Heart left ventricle (tissue), 13 donors: ENCODE data around the gene HS1BP3.

Source experiments
- POLR2A ChIP-seq, 2 donors: fragments of 450-650 bp; IDR thresholded peaks; one replicate each; pipeline ENCODE4 v1.6.1; 2017; ENCODE audit warnings: antibody characterized with exemption in 2 of 2, mild to moderate bottlenecking in 2 of 2, moderate library complexity in 2 of 2
- TF ChIP-seq, protein P1 (sequence below), 12 donors: fragments of 200-600 bp; sonication (generic) in 4 of 12; IDR thresholded peaks; one replicate each; pipeline versions ENCODE4 v1.5.0 to v1.8.0; 2018 to 2022; ENCODE audit warnings: antibody characterized with exemption in 12 of 12, mild to moderate bottlenecking in 5 of 12
- donor health status: ischemic (EF 13 %, LVEDD 7.1; RV severe dilation, severe dysfunction).
- donor health status: DM: no; HTN: yes; CAD: no.
- donor health status: DM: no; HTN: no; CAD: no.
- donor health status: ischemic (EF 25% LVEDD 6.9; RV normal size, moderate dysfunction).
- donor health status: ischemic (EF 25% LVEDD 5.7; RV mildly dilated, moderate dysfunction).
- donor health status: ischemic (EF 35%, LVEDD 5.7; RV mildly dilated, moderate dysfunction).
- donor health status: nonischemic (EF 11% LVEDD 7.7; RV severe dilation, severe dysfunction).
- donor health status: DM: yes; HTN: yes; CAD: no.
- donor health status: PGD.
- donor health status: ischemic (EF 29% LVEDD 5.4; RV normal size, mild dysfunction).
- donor health status: nonischemic (EF 23%, LVEDD 6.1; RV moderate dilation, normal function).

DNA sequence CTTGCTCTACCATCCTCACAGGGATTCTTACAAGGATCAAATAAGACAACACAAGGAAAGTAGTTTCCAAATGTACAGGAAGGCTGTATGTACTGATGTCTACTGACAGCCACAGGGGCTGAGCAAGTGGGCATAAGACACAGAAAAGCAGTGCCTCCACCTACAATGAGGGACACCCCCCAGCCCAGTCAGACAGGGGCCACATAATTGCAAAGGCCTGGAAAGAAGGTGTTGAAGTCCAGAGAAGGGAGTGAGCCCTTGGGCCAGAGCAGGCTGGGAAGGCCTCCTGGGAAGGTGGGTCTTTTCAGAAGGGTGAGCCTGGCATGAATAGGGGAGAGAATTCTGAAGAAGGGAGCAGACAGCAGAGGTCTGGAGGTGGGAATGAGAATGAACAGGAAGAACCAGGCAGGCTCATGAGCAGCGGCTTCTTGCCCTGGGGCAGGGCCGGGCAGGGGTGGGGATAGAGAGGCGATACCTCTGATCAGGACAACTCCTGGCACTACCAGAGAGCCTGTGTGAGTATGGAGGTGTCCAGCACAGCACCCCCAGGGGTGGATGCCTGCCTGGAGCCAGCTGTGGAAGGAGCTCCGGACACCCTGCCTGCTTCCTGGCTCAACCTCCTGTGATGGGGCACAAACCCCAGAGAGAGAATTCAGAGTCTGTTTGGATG lies 30.1 kb downstream of the HS1BP3 start:
- no peak for TF ChIP-seq POLR2A (IDR thresholded peaks at IDR 0.05)
- TF ChIP-seq, protein P1, sequence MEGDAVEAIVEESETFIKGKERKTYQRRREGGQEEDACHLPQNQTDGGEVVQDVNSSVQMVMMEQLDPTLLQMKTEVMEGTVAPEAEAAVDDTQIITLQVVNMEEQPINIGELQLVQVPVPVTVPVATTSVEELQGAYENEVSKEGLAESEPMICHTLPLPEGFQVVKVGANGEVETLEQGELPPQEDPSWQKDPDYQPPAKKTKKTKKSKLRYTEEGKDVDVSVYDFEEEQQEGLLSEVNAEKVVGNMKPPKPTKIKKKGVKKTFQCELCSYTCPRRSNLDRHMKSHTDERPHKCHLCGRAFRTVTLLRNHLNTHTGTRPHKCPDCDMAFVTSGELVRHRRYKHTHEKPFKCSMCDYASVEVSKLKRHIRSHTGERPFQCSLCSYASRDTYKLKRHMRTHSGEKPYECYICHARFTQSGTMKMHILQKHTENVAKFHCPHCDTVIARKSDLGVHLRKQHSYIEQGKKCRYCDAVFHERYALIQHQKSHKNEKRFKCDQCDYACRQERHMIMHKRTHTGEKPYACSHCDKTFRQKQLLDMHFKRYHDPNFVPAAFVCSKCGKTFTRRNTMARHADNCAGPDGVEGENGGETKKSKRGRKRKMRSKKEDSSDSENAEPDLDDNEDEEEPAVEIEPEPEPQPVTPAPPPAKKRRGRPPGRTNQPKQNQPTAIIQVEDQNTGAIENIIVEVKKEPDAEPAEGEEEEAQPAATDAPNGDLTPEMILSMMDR (IDR thresholded peaks at IDR 0.05), result no peak
